Central memory CD8-positive, alpha-beta T cell (primary cell): ENCODE measurements around the gene HECW1.
"Not testable (repeated sequence)": the region's sequence is repeated elsewhere in the genome, so short reads cannot be mapped to it uniquely, and the experiment has no call there.

ENCODE experiments used
- ATAC-seq: fragments of 150-1000 bp; cut with Tn5 transposase; replicated peaks from 2 replicates; pipeline ENCODE4 v1.10.0; 2022; ENCODE audit warnings: mild to moderate bottlenecking, moderate FRiP score, moderate number of reproducible peaks; ENCODE audit not compliant: poor library complexity, severe bottlenecking; ENCODE audit errors: extremely low read depth
- DNase-seq, 2 donors: peaks; one replicate each; pipeline ENCODE4 v3.0.0; 2021; ENCODE audit warnings: low spot score in 2 of 2
- H3K27ac Mint-ChIP-seq: one replicate; pipeline ENCODE4 v1.8.0; 2022; ENCODE audit warnings: low read depth, mild to moderate bottlenecking, moderate library complexity, mixed read lengths
- H3K27me3 Mint-ChIP-seq: one replicate; pipeline ENCODE4 v1.8.0; 2022; ENCODE audit warnings: mixed read lengths
- H3K36me3 Mint-ChIP-seq: one replicate; pipeline ENCODE4 v1.8.0; 2022; ENCODE audit warnings: mild to moderate bottlenecking, moderate library complexity, mixed read lengths; ENCODE audit not compliant: insufficient read depth
- H3K4me1 Mint-ChIP-seq: one replicate; pipeline ENCODE4 v1.8.0; 2022; ENCODE audit warnings: mixed read lengths
- H3K4me3 Mint-ChIP-seq: one replicate; pipeline ENCODE4 v1.8.0; 2022; ENCODE audit warnings: mild to moderate bottlenecking, moderate library complexity, mixed read lengths
- H3K9me3 Mint-ChIP-seq: one replicate; pipeline ENCODE4 v1.8.0; 2022; ENCODE audit warnings: mixed read lengths

Gene HECW1

DNA sequence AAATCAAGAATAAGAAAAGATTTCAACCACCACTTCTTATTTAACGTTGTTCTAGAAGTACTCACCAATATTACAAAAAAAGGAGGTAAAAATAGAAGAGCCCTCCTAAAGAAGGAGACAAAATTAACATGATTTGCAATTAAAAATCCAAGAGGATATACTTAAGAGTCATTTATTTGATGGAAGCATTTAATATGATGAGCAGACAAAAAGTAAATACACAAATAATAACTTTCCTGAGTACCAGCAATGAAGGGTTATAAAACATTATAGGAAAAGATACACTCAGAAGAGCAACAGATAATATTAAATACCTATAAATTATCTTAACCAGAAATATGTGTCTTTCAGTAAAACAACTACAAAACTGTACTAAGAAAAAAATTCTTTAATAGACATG lies 363.5 kb downstream of the HECW1 start:
- H3K27ac Mint-ChIP-seq = no peak overlapping the region
- ATAC-seq = no peak
- DNase-seq = no peak
- no peaks in the 10 kb centered on the region for H3K36me3 Mint-ChIP-seq
- H3K27me3 Mint-ChIP-seq = no peaks in the 10 kb centered on the region
- H3K4me3 Mint-ChIP-seq = no peak overlapping the region
- peaks cover 5% of the 10 kb centered on the region for H3K4me1 Mint-ChIP-seq
- no peaks in the 10 kb centered on the region for H3K9me3 Mint-ChIP-seq

GRCh38 chr7:43476896-43477295 lies 364.4 kb downstream of the HECW1 start:
- no peaks in the 10 kb centered on the region for H3K9me3 Mint-ChIP-seq
- ATAC-seq (no peak), DNase-seq (no peak)
- H3K27me3 Mint-ChIP-seq = peaks cover under 1% of the 10 kb centered on the region
- H3K4me3 Mint-ChIP-seq = no peak overlapping the region
- H3K4me1 Mint-ChIP-seq = peaks cover 5% of the 10 kb centered on the region
- no peaks in the 10 kb centered on the region for H3K36me3 Mint-ChIP-seq
- H3K27ac Mint-ChIP-seq = no peak overlapping the region

- no peak for DNase-seq
- Mint-ChIP-seq H3K27ac (no peak overlapping the region), H3K9me3 (no peaks in the 10 kb centered on the region), H3K4me1 (peaks cover 5% of the 10 kb centered on the region), H3K4me3 (no peak overlapping the region), H3K36me3 (no peaks in the 10 kb centered on the region), H3K27me3 (peaks cover 9% of the 10 kb centered on the region)
- ATAC-seq = no peak
Measured at GRCh38 chr7:43479042-43479441, 366.6 kb downstream of the HECW1 start.

DNA sequence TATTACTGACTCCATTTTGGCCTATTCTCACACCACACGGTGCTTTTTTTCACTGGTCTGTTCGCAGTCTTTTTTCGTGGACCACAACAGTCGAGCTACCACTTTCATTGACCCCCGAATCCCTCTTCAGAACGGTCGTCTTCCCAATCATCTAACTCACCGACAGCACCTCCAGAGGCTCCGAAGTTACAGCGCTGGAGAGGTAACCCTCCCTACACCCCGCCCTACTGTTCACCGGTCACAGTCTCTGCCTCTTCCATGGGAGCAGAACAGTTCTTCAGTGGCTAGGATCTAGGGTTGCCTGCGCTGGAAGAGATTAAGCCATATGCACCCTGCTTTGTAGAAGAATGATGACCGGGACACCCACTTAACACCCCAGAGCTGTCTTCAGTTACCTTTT lies 367.1 kb downstream of the HECW1 start:
- no peak overlapping the region for H3K27ac Mint-ChIP-seq
- H3K36me3 Mint-ChIP-seq = no peaks in the 10 kb centered on the region
- peaks cover 5% of the 10 kb centered on the region for H3K4me1 Mint-ChIP-seq
- peaks cover 9% of the 10 kb centered on the region for H3K27me3 Mint-ChIP-seq
- DNase-seq = no peak
- ATAC-seq = no peak
- H3K4me3 Mint-ChIP-seq = no peak overlapping the region
- H3K9me3 Mint-ChIP-seq = no peaks in the 10 kb centered on the region

GRCh38 chr7:43480581-43480980 lies 368.1 kb downstream of the HECW1 start:
- Mint-ChIP-seq H3K4me3 (no peak overlapping the region), H3K9me3 (no peaks in the 10 kb centered on the region), H3K27me3 (peaks cover 9% of the 10 kb centered on the region), H3K27ac (no peak overlapping the region), H3K4me1 (peaks cover 5% of the 10 kb centered on the region), H3K36me3 (no peaks in the 10 kb centered on the region)
- no peak for DNase-seq
- no peak for ATAC-seq

DNA sequence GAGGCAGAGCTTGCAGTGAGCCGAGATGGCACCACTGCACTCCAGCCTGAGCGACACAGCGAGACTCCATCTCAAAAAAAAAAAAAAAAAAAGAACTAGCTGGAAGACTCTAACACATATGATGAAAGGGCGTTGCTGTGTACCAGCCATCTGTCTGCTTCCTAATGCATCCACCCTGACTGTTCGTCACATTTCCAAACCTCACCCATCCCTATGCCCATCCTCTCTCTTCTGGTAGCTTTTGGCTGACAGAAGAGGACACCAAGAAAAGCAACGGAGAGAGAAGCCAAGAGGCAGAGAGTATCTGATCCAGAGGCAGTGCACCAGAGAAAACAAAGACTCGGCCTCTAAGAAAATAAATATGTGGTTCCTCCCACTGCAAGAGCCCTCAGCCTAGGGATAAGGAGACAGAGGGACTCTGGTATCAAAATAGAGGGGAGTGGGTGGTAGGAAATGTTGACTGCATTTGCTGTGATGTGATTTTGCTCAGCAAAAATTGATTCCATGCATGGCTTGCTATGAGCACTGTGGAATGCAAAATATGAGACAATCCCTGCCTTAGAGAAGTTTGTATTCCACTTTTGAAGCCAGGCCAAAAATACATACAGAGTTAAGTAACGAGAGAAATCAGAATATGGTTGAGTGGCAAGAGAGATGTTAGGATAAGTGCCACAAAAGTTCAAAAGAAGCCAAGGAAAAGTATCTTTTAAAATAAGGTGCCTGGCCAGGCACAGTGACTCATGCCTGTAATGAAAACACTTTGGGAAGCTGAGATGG lies 369.6 kb downstream of the HECW1 start:
- DNase-seq (no peak), ATAC-seq (no peak)
- Mint-ChIP-seq H3K4me1 (peaks cover 5% of the 10 kb centered on the region), H3K9me3 (no peaks in the 10 kb centered on the region), H3K27me3 (peaks cover 9% of the 10 kb centered on the region), H3K36me3 (no peaks in the 10 kb centered on the region), H3K27ac (no peak overlapping the region), H3K4me3 (no peak overlapping the region)

- Mint-ChIP-seq H3K4me1 (no peaks in the 10 kb centered on the region), H3K36me3 (no peaks in the 10 kb centered on the region), H3K27me3 (peaks cover 9% of the 10 kb centered on the region), H3K9me3 (no peaks in the 10 kb centered on the region), H3K4me3 (no peak overlapping the region), H3K27ac (no peak overlapping the region)
- DNase-seq = no peak
- no peak for ATAC-seq
Measured at GRCh38 chr7:43482679-43483252, 370.3 kb downstream of the HECW1 start.

- H3K27ac Mint-ChIP-seq = no peak overlapping the region
- H3K9me3 Mint-ChIP-seq = no peaks in the 10 kb centered on the region
- no peaks in the 10 kb centered on the region for H3K4me1 Mint-ChIP-seq
- no peaks in the 10 kb centered on the region for H3K36me3 Mint-ChIP-seq
- DNase-seq (no peak), ATAC-seq (no peak)
- no peak overlapping the region for H3K4me3 Mint-ChIP-seq
- peaks cover 9% of the 10 kb centered on the region for H3K27me3 Mint-ChIP-seq
Measured at GRCh38 chr7:43484678-43485395, 372.4 kb downstream of the HECW1 start.

- H3K4me1 Mint-ChIP-seq = no peaks in the 10 kb centered on the region
- no peaks in the 10 kb centered on the region for H3K9me3 Mint-ChIP-seq
- no peaks in the 10 kb centered on the region for H3K36me3 Mint-ChIP-seq
- H3K27ac Mint-ChIP-seq = no peak overlapping the region
- DNase-seq = no peak
- H3K4me3 Mint-ChIP-seq = no peak overlapping the region
- peaks cover 9% of the 10 kb centered on the region for H3K27me3 Mint-ChIP-seq
- ATAC-seq = no peak
Measured at GRCh38 chr7:43485580-43485979, 373.1 kb downstream of the HECW1 start.

DNA sequence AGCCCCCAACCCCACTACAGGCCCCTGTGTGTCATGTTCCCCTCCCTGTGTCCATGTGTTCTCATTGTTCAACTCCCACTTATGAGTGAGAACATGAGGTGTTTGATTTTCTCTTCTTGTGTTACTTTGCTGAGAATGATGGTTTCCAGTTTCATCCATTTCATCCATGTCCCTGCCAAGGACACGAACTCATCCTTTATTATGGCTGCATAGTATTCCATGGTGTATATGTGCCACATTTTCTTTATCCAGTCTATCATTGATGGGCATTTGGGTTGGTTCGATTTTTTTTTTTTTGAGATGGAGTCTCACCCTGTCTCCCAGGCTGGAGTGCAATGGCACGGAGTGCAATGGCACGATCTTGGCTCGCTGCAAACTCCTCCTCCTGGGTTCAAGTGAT lies 373.6 kb downstream of the HECW1 start:
- not testable (repeated sequence) for H3K27ac Mint-ChIP-seq, DNase-seq, H3K9me3 Mint-ChIP-seq, H3K4me3 Mint-ChIP-seq, H3K36me3 Mint-ChIP-seq, H3K4me1 Mint-ChIP-seq, ATAC-seq, H3K27me3 Mint-ChIP-seq

GRCh38 chr7:43486634-43487033 lies 374.2 kb downstream of the HECW1 start:
- Mint-ChIP-seq H3K4me3 (no peak overlapping the region), H3K36me3 (no peaks in the 10 kb centered on the region), H3K27me3 (peaks cover 9% of the 10 kb centered on the region), H3K9me3 (no peaks in the 10 kb centered on the region), H3K27ac (no peak overlapping the region), H3K4me1 (no peaks in the 10 kb centered on the region)
- ATAC-seq (no peak), DNase-seq (no peak)

- no peaks in the 10 kb centered on the region for H3K9me3 Mint-ChIP-seq
- no peak overlapping the region for H3K4me3 Mint-ChIP-seq
- H3K4me1 Mint-ChIP-seq = no peaks in the 10 kb centered on the region
- H3K27me3 Mint-ChIP-seq = no peaks in the 10 kb centered on the region
- H3K36me3 Mint-ChIP-seq = no peaks in the 10 kb centered on the region
- ATAC-seq = no peak
- no peak overlapping the region for H3K27ac Mint-ChIP-seq
- no peak for DNase-seq
Measured at GRCh38 chr7:43487731-43488073, 375.3 kb downstream of the HECW1 start.

- H3K4me1 Mint-ChIP-seq = no peaks in the 10 kb centered on the region
- DNase-seq (no peak), ATAC-seq (no peak)
- H3K36me3 Mint-ChIP-seq = no peaks in the 10 kb centered on the region
- H3K27ac Mint-ChIP-seq = no peak overlapping the region
- no peaks in the 10 kb centered on the region for H3K27me3 Mint-ChIP-seq
- no peaks in the 10 kb centered on the region for H3K9me3 Mint-ChIP-seq
- no peak overlapping the region for H3K4me3 Mint-ChIP-seq
Measured at GRCh38 chr7:43489257-43489656, 376.8 kb downstream of the HECW1 start.
